OCI-M2 (cell line): ENCODE results near the gene FGF14.

Experiments
- DNase-seq: peaks from one replicate; lab custom pipeline; 2025; ENCODE audit not compliant: unreplicated experiment; lab: John Stamatoyannopoulos, UW

Gene FGF14

GRCh38 chr13:101817898-101818297 lies 584.0 kb downstream of the FGF14 start:
- no peak for DNase-seq

GRCh38 chr13:101811881-101812280 lies 590.0 kb downstream of the FGF14 start:
- DNase-seq = no peak

- no peak for DNase-seq
These were observed 590.5 kb downstream of the FGF14 start for GRCh38 chr13:101811284-101811839.

- DNase-seq = no peak
These were observed 602.7 kb downstream of the FGF14 start for GRCh38 chr13:101799196-101799595.

DNA sequence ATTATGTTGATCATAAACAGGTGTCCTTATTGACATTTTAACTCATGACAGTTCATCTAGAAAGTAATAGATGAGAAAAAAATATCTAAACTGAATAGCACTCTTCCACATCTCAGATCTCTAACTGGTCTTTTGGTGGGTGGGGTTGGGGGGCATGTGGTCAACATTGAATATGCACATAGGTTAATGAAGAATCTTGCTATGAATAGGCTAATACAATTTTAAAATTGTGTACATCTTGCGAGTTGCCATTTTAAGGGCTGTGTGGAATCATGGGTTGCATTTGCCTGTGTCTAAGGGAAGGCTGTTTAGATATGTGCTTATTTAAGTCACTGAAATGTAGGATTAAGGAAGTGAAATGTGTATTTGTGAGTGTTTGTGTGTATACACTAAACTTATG lies 603.4 kb downstream of the FGF14 start:
- DNase-seq = no peak

DNA sequence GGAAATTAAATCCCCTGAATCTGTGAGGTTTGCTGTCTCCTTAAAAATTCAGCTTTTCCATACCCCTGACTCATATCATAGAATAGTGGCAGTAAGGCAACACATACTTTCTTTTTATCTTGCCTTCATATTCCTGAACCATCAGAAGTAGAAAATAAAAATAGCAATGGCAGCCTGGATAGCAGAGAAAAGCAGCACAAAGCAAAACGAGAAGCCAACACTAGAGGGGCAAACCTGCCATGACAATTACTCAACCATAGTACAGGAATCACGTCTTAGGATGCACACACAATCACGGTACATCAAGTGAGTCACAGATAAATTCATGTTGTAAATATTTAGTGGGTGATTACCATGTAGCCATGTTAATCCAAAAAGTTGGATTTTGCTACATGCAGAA lies 606.4 kb downstream of the FGF14 start:
- DNase-seq = no peak

GRCh38 chr13:101795025-101795424 lies 606.8 kb downstream of the FGF14 start:
- no peak for DNase-seq

GRCh38 chr13:101792189-101792588 lies 609.7 kb downstream of the FGF14 start:
- no peak for DNase-seq

- DNase-seq = no peak
These were observed 616.0 kb downstream of the FGF14 start for GRCh38 chr13:101785858-101786257.

GRCh38 chr13:101784313-101784712 lies 617.5 kb downstream of the FGF14 start:
- no peak for DNase-seq

DNA sequence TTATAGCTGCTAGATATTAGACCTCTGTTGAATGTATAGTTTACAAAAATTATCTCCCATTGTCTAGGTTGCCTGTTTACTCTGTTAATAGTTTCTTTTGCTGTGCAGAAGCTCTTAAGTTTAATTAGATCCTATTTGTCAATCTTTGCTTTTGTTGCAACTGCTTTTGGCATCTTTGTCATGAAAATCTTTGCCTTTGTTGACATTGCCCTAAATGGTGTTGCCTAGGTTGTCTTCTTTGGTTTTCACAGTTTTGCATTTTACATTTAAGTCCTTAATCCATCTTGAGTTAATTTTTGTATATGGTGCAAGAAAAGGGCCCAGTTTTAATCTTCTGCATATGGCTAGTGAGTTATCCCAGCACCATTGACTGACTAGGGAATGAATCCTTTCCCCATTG lies 618.3 kb downstream of the FGF14 start:
- DNase-seq = no peak

DNA sequence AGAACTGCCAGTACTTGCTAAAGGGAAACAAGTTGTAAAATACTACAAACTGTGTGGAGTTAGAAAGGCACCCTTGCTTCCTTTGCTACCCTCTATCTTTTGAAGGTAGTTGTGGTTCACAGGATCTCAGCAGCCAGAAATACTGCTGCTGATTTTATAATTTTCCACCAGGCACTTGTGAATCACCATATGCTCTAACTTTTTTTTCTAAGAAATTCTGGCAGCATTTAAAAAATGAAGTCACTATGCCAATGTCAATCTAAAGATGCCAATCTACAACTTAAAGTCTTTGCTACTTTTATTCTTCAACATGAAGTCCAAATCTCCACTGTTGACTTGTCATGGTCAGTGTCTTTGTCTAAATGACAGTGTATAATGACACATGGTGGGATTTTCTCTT lies 621.6 kb downstream of the FGF14 start:
- DNase-seq = no peak

DNA sequence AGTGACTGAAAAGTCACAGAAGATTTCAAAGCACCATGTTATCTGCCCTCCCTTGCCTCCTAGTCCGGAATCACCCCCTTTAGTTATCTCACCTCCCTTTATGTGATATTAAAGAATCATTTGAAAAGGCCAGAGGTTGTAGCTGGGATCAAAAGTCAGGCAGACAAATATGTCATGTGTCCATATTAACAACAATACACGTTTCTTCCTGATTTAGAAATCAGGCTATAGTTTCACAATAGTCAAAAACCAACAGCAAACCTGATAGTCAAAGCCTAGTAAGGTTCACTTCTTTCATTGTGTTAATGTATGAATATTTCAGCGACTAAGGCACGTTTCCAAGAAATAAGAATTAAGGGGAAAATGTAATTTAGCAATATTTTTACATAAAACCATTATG lies 622.7 kb downstream of the FGF14 start:
- DNase-seq = no peak

GRCh38 chr13:101775267-101775666 lies 626.6 kb downstream of the FGF14 start:
- DNase-seq = no peak

DNA sequence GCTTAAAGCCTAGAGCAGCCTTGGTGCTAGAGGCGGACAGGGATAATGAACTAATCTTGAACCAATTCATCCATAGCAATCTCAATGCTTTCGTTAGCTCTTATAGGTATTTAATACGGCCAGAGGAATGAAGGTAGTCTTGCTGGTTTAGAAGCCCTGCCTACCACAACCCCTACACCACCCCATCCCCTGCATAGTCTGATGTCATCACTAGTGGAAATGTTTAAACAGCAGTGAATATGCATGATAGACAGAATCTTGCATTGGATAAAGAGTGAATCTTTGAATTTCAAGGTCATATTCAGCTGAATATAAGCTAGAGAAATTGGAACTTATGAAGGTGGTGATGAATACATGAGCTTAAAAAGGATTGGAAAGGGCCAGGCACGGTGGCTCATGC lies 627.5 kb downstream of the FGF14 start:
- no peak for DNase-seq

DNA sequence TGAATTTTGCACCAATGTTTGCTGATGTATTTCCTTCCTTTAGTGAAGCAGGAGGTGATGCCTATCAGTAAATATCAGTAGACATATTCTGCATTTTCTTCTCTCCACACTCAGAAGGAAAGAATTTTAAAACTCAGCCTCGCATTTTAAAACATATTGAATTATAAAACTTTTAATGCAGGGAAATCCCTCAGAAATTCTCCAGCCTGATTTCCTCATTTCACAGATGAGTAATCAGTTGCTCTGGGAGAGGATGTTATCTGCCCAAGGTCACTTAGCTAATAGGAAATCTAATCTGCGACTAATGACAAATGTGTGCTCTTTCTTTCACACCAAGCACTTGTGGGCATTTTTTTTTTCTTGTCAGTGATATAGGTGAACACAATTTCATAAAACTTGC lies 628.8 kb downstream of the FGF14 start:
- no peak for DNase-seq

GRCh38 chr13:101767131-101767530 lies 634.7 kb downstream of the FGF14 start:
- DNase-seq = no peak

DNA sequence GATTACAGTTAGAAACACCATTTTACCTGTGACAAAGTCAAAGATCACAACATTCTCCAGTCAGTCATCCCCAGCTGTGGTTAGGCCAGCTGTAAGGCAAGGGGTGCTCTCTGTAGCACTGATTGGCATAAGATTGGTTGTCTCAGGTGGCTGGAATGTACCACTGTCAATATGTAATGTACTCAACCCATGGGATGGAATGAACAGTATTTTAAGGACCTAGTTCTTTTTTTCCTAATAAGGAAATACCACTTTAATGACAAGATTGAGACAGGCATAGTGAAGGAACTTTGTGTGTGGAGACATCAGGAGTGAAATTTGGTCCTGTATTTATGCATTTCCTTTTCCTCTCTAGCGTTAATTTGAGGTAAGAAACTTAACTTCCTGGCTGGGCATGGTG lies 638.7 kb downstream of the FGF14 start:
- no peak for DNase-seq

DNA sequence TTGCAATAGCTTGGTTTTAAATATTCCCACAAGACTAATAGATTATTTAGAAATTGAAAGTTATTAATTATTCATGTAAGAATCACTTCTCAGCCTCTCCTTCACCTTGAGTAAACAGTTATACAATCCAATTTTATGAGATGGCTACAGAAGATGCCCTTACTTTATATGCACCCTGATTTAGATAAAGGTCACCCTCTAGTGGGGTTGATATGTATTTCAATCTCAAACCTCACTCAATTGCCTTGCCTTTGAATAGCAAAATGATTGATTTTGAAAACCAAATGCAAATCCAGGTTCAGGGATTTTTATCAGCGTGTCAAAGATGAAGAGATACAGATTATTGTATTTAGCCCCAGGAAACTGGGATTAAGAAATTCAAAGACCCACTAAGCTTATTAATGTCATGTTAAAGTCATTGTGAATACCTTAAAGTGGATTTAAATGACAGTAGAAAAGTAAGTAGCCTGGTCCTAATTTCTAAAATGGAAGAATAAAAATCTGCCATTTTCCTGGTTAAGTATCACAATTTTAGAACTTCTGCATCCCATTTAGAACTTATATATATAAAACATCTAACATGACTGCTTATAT lies 644.3 kb downstream of the FGF14 start:
- DNase-seq = no peak

DNA sequence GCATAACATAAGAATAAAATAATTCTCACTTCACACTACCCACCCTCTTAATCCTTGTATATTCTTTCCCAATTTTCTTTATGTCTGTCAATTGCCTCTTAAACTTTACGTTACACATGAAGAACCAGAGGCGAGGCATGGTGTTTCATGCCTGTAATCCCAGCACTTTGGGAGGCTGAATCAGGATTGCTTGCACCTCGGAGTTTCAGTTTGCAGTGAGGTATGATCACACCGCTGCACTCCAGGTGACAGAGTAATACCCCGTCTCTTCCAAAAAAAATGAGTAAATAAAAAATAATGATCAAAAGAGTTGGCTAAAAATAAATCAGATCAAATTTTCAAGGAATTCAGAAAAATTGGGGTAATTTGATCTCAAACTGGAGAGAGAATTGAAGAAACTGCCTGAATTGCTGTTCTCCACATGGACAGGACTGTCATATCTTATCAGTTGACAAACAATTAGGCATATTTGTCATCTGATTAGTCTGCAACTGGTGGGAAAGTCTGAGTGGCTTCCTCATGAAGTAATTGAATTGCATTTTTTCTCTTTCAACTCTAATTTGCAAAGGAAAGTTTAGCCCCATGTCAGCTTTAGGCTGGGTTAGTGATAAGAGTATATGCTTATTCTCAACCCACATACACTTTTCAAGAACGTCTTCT lies 646.5 kb downstream of the FGF14 start:
- no peak for DNase-seq

DNA sequence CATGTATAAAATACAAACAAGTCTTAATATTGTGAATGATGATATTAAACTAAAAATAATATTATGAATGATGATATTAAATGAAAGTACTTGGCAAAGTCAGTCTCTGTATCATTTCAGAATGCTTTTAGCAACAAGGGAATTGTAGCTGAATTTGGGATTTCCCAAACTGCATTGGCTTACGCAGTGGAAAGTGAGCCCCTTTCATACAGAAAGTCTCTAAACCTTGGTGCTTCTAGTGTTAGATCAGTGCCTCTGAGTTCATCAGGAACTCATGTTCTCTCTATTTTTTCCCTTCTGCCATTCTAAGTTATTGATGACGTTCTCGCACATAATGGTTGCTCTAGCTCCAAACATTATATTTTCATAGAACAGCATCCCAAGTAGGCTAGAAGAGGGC lies 649.4 kb downstream of the FGF14 start:
- DNase-seq = no peak

- no peak for DNase-seq
These were observed 650.4 kb downstream of the FGF14 start for GRCh38 chr13:101751488-101751887.

- no peak for DNase-seq
These were observed 652.3 kb downstream of the FGF14 start for GRCh38 chr13:101749584-101749983.
